HG02623 (cell line): ENCODE results near the gene SCRN2.

ENCODE experiments used
- ATAC-seq: cut with Tn5 transposase; IDR thresholded peaks from one replicate; pipeline ENCODE4 v1.9.1; 2021; ENCODE audit warnings: moderate library complexity; ENCODE audit not compliant: unreplicated experiment

Gene SCRN2

DNA sequence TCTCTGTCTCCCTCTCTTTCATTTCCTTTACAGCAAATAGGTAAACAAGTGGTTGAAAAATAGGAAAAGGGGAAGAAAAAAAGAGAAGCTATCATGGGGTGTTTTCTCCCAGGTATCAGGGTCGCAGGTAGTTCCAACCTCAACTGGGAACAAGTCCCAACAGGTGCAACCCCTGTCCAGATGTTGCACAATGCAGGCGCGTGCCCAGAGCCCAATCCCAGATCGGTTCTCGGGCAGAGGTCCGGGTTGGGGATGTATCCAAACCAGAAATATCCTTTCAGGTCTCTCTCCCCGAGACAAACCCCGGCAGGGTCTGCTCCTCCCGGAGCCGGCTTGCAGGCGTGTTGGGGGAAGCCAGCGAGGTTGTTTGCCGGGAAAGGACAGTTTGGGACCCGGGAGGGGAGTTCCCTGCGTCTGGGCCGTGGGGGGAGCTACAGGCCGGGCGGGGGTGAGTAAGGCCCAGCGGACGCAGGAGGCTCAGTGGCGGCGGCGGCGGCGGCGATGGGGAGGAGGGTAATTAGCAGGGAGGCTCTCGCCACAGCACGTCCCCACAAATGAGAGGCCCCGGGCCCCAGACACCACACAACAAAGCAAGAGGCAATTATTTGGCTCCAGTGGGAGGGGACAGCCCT, 31.1 kb upstream of the SCRN2 start:
- no peak for ATAC-seq

DNA sequence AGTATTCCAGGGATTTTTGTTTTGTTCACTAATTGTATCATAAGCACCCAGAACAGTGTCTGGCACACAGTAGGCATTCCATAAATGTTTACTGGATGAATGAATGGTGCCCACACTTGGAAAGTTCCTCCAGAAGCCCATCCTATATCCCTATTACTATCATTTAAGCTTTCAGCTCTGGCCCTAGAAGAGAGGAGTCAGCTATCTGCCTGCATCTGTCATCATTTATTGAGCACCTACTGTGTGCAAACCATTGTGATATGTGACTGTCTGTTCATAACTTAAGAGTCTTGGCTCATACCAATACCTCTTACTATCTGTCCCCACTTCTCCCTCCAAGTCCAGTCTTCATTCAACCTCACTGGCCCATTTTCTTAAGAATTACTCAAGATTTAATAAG, 30.0 kb upstream of the SCRN2 start:
- no peak for ATAC-seq

DNA sequence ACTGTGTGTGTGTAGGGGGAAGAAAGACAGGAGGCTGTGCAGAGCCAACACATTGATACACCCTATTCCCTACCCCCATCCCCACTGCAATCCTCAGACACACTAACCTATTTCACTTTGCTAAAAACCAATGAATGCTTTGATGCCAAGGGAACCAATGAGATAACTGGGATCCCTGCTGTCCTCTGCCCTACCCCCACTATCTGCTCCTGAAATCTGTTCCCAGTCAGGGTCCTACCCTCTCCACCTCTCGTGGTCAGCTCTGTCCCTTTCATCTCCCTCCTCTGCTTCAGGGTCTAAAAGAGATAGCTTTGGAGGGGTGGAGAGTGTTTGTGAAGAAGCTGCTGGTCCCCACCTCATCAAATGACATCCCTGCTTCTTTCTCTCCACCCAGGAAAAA, 29.0 kb upstream of the SCRN2 start:
- no peak for ATAC-seq

DNA sequence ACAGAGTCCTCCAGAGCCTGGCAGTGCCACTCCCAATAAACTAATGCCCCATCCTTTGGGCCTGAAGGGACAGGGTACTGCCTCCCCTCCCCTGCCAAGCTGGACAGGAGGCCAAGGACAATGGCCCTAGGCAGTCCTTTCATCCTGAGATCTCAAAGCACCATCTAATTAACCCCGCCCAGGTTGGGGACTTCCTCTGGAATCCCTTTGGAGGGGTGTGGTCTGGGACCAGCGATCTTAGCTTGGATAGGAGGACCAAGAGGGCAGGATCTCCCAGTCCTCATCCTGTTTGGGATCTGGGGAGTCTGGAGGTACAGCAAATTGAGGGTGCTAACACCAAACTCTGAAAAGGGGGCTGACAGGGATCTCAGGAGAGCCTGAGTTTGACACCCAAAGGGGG, 28.0 kb upstream of the SCRN2 start:
- no peak for ATAC-seq

DNA sequence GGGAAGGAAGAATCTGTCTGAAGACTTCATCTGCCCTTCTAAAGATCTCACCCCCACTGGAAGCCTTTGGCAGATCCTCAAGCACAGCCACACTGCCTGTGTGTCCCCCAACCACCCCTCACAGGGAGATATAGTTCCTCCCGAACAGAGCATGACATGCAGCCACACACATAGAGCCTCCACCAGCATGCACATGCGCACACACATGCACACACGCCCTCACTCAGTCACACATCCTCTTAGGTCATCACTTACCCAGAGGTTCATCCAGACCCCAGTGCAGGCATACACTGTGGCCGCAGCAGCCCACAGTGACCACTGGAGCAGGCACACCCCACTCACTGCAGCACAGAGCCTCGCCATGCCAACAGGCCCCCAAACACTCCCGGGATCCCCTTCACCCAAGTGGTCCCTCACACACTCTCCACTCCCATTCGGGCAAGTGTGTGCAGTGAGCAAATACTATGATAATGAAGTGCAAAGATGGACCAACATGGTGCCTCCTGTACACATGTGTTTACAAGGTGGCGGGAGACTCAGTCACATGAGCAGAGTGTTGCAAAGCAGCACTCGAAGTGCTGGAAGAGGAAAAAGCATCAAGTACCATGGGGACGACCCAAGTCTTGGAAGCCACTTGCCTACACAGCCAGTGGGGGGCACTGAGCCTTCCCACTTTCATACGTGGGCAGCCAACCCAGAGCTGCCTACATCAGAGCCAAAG, 26.9 kb upstream of the SCRN2 start:
- no peak for ATAC-seq

DNA sequence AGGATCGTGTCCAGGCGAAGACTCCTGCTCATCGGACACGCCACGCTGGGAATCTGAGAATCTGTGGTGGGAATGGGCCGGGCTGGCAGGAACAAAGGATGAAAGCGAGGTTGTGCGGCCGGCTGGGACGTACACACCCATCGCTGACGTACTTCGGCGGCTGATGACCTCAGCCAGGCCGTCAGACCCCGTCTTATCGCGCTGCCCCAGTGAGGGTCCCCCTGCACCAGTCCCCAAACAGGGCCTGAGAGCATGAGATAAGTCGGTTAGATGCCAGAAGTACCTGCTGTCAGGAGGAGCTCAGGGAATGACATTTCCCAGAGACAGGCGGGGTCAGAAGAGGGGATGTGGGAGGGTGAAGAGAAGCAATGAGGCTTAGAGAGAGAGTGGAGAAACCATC, 25.9 kb upstream of the SCRN2 start:
- no peak for ATAC-seq

DNA sequence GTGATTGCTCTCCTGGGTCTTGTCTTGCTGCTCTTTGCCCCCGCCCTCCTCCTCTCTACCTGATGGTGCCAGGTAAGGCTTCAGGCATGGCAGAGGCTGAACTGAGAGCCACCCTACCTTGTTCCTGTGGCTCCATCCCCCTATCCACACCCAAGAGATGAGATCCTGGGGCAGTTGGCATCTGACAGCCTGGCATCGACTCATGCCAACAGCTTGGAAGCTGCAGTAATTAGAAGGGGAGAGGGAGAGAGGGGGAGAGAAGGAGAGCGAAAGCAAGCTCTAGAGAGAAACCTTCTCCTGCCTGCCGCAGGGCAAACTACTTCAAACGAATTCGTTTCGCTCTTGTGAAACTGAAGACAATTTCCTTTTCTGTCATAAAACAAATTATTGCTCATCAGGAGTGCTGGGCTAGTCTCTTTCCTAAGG, 23.7 kb upstream of the SCRN2 start:
- ATAC-seq, result no peak

DNA sequence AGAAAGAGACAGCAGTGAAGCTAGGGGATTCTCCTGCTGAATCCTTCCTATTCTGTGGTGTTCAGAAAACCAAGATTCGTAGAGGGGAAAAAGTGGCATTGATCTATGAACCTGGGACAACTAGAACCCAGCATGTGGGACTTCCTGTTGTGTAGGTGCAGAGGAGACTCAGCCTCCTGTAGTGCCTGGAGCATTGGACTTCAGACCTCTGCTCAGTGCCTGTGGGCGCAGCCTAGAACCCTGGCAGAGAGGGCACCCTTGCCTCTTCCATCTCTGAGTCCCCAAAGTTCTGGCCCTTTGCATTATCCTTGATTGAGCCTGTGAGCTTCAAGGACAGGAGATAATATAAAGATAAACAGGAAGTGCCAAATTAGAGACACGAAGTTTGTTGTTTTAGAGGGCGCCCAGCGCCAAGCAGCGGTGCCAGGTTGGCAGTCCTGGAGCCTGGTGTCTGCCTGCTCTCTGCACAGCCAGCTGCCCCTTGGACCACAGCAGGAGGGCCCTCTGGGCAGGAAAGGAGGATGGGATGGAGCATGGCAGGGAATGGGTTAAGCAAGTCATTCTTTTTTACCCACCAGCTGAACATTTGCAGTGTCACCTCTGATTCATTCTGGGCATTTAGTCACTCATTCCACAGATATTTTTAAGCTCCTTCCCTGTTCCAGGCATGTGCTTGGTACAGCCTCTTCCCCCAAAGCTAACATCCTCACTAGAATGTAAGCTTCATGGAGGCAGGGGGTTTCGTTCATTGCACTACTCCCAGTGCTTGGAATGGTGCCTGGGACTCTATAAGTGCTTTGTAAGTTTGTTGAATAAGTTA, 21.8 kb upstream of the SCRN2 start:
- ATAC-seq, result no peak

DNA sequence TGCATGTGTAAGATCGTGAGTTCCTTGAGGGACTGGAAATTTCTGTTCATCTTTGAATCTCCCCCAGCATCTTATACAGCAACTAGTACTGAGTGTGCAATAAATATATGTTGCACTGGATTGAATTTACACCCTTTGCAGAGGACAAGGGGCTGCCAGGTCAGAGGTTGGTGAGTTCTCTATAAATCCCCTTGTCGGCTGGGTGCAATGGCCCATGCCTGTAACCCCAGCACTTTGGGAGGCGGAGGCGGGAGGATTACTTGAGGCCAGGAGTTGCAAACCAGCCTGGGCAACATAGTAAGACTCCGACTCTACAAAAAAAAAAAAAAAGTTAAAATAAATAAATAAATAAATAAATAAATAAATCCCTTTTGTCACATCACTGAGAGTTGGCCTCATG, 19.3 kb upstream of the SCRN2 start:
- no peak for ATAC-seq

DNA sequence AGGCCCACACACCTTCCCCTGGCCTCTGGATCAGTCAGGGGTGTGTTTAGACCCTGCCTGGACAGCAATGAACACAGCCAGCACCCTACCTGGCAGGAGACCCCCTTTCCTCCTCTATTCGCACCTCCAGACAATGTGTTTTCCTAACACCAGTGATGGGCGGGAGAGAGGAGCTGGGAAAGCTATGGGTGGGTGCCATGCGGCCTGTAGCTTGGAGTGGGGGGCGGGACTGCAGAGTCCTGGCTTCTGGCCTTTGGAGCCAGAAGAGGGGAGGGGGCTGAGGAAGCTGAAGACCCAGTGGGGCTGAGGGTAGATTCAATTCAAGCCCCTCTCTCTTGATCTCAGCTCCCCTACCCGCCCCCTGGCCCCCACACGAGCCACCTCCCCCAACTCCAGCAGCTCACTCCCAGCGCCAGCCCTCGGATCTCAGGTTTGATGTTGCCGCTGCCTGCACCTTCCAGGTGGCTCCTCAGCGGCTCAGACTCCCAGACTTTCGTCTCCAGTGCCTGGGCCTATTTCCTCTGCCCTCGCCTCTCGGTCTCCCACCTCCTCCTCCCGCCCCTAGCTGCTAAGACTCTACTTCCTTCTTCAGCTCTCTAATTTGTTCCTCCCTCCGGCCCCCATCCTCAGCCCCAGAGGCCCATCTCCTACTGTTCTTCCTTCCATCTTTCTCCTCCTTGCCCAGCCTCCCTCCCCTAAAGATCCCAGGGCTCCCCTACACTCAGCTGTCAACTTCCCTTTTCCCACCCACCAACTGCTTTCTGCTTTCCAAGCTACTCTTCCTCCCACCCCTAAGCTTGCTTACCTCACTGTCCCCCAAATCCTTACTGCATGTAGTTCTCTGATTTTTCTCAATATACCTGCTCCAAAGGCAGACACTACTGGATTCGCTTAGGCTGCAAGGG, 16.7 kb upstream of the SCRN2 start:
- ATAC-seq, result no peak

DNA sequence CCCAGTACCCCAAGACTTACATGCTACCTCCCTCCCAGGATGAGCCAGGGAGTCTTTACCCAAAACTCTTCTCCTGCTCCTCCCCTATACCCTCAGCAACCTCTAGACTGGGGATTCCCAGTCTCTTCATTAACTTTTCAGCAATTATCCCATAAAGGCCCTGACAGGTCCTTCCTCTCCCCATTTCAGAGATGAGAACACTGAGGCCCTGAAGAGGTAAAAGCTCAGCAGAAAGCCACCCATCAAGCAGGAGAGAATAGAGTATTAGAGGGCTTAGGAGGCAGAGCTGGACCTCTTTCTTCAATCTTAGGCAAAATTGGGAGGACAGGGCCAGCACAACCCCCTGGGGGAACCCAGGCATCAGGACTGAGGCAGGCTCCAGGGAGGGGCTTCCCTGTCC, 15.8 kb upstream of the SCRN2 start:
- no peak for ATAC-seq

DNA sequence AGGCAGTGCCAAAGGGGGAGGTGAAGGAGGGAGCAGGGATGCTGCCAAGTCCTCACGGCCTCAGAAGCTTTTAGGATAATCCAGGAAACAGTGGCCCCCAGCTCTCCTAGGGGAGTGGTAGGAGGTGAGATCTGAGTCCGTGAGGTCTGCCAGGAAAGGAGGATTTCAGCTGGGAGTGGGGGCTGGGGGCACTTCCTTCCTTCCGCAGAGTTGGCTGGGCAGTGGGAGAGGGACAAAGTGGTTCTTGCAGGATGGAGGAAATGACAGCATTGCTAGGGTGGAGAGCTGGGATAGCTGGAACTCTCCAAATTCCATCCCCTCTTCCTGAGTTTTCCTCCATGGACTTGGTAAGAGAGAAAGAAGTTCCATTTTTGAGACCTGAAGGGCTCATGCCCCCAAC, 14.7 kb upstream of the SCRN2 start:
- ATAC-seq, result no peak

DNA sequence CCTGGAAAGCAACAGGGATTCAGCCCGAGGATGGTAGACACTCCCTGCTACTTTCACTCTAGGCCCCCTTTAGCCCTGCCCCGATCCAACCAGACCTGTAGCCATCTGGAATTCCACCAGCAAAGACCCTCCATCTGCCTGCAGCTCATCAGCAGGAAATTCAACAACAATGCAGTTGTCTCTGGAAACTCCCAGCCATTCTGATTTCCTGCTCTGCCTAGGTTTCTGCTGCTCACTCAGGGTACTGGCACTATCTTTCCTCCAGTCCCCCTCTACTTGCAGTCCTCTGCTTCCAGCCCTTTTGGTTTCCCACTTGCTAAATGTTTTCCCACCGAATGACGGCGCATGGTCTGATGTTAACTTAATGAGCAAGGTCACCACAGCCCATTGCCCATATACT, 12.5 kb upstream of the SCRN2 start:
- ATAC-seq, result no peak

DNA sequence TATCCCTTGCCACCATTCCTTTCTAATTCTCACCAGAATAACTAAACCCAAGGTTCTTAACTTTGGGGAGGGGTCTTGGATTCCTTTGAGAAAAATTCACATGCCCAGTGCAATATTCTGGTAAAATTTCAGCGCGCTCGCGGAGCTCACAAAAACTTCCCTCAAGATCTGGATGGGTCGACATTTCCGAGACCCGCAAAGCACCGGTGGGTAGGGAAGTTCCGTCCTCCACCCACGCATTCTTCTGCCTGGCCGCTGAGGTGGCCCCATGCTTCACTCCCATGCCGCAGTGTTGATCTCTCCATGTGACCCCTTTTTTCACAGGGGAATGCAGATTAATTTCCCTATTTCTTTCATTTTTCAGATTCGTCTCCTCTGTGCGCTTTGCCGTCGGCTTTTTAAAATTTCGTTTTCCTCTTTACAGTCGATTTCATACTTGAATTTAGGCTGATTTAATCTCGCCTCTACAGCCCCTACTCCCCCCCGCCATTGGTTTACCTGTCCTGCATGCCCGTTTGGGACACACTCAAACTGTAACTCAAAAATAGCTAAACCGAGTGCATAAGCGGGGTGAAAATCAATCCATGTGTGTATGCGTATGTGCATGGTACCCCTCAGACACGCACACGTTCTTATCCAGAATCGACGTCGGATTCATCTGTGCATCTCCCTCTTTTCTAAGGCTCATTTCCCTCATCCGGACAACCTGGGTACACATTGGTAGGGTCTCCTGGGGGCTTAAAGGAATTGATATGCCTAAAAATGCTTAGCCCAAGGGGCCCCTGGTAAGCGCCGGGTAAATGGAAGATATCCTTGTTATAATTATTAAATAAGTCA, 11.3 kb upstream of the SCRN2 start:
- ATAC-seq, result no peak

DNA sequence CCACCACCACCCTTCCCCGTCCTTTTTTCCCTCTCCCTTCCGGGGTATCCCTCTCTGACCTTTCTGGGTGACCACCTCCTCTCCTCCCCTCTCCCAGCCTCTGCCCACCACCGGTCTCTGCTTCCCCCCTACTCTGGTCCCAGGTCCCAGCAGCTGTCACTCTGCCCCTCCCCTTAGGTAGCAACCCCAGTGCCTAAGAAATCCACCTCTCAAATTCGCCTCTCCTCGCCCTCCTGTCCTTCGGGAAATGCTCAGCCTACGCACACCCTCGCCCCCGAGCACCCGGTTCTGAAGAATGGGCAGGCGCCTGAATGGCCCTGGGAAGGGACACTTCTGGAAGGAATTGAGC, 10.7 kb upstream of the SCRN2 start:
- no peak for ATAC-seq

DNA sequence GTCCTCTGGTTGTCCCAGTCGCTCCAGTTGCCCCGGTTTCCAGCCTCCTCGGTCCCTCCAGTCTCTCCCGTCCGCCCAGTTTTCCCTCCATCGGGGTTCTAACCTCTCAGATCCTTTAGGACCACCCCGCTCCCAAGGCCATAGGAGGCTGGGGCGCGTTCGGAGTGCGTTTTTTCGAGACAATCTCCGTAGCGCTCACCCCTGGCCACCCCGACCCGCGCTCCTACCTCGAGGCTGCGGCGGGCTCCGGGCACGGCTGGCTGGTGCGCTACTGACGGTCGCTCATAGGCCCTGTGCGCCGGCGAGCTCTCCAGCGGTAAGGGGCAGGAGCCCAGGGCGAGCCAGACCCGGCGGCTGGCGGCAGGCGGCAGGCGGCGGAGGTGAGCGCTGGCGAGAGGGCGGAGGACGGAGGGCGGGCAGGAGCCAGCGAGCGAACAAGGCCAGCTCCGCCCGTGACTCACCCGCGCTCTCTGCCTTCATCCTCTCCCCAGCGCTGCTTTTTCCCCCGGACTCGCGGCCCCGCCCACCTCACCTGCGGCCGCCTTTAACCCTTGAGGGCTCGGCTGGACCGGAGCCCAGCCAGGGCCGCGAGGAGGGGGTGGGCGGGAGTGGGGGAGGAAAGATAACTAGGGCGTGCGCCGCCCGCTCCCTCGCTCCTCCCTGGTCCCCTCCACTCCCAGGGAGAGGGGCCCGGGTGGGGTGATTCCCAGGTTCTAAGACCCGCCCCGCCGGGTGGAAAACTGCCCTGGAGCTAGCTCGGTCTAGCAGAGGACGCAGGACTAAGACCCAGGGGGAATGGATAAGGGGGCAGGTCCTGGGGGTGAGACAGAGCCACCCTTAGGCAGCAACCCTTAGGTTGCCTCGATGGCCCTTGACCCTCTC, 9.9 kb upstream of the SCRN2 start, which contains the start of gene SP6:
SP6 (minus strand) TSS at position 472 of the 882 bp plus-strand sequence. CDS start 2,734 bp downstream, outside the sequence.
- no peak for ATAC-seq

DNA sequence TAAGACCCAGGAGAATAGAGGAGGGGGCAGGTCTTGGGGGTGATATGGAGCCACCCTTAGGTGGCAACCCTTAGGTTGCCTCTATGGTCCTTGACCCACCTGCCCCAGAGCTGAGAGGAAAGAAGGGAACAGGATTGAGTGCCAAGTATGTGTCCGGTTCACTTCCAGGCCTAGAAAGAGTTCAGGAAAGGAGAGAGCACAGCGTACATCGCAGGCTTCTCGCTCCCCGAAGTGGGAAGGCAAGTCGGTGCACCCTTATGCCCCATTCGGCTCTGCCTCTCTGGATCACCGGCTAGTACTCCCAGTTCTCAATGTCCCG, 9.3 kb upstream of the SCRN2 start:
- no peak for ATAC-seq

DNA sequence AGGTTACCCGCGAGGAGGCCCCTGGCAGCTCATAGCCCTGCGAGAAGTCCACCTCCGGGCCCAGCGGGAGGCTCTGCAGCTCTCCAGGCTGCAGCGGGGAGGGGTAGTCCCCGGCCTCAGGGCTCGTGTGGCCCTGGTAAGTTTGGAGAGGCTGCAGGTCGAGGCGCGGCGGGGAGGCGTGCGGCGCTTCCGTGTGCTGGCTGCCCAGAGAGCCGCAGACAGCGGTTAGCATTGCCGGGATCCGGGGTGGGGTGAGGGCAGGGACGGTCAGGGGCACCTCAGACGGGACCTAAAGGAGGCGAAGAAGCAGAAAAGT, 7.1 kb upstream of the SCRN2 start:
- ATAC-seq, result no peak

DNA sequence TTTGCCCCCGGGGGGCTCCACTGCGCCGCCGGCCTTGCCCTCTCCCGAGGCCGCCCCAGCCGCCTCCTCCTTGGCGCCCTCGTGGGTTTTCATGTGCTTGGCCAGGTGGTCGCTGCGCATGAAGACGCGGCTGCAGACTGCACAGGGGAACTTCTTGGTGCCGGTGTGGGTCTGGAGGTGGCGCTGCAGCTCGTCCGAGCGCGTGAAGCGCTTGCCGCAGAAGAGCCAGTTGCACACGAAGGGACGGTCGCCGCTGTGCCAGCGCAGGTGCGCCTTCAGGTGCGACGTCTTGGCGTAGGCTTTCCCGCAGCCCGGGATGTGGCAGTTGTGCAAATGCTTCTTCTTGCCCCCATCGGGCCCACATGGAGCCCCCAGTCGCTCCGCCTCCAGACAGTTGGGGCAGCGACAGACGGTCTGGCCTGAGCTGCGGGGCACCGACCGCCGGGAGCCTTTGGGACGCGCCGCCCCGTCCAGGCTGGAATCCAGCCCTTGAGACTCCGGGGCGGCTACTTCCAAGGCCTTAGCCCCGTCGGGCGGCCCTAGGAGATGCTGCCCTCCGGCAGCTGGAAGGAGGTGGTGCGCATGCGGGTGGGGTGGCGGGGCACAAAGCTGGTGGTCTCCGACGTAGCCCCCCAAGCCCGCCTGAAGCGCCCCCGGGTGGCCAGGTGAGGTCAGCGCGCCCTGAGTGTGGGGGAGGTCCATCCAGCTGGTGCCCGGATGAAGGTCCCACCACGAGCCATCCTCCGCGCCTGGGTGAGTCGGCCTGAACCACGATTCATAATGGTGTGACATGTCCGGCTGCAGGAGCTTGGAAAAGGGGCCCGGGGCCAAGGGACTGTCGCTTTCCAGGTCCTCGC, 6.5 kb upstream of the SCRN2 start:
- ATAC-seq, result no peak
